ENCODE results near the gene LRP1B.

LRP1B gene

DNA sequence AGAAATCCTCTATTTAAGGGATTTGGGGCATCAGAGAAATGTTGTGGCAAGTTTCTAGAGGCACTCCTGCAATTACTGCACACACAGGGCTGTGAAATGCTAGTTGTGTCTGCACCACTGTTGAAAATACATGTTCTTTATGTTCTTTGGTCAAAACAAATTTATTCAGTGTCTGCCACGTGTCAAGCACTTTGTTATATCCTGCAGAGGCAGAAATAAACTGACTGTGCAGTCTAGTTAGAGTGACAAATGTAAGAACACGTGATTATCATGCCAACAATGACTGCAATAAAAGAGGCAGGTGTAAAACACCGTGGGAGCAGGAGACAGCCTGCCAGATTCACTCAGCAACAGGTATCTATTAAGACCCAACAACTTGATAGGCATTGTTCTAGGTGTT is 423.3 kb downstream of the LRP1B start:
- H3K27ac ChIP-seq (ENCODE audit: low read length) = no peak overlapping the region
- no peaks in the 10 kb centered on the region for H3K36me3 ChIP-seq (ENCODE audit: control insufficient read depth in 1 of 2, insufficient read depth in 2 of 2, low read length in 2 of 2)
- H3K4me1 ChIP-seq (ENCODE audit: control insufficient read depth in 1 of 2, insufficient read depth in 2 of 2, low read length in 2 of 2) = peaks cover 0 to 2% of the 10 kb centered on the region in 2 donors
- no peak overlapping the region for H3K4me3 ChIP-seq (ENCODE audit: low read depth in 1 of 2, low read length in 2 of 2)
- H3K9me3 ChIP-seq (ENCODE audit: control insufficient read depth in 1 of 2, low read length in 2 of 2) = no peaks in the 10 kb centered on the region
- no peaks in the 10 kb centered on the region for H3K27me3 ChIP-seq (ENCODE audit: low read depth, low read length)

DNA sequence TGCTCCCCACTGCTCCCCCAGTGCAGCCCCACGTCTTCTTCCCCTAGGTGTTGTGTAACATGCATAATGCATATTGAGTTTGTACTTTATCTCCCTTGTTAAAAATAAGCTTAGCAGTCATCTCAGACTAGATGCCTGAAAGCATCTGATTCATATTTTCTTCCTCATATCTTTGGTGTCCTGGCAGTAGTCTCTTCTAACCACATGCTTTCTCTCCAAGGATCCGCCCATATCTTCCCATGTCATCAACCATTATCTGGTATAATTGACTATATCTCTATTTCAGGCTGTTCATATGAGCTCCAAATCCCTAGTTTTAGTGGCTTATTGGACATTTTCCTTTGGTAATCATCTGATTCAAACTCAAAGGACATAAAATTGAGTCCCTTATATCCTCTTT is 426.3 kb downstream of the LRP1B start:
- Histone ChIP-seq H3K9me3 (ENCODE audit: control insufficient read depth in 1 of 2, low read length in 2 of 2) (no peaks in the 10 kb centered on the region), H3K4me3 (ENCODE audit: low read depth in 1 of 2, low read length in 2 of 2) (no peak overlapping the region), H3K4me1 (ENCODE audit: control insufficient read depth in 1 of 2, insufficient read depth in 2 of 2, low read length in 2 of 2) (peaks cover 0 to 9% of the 10 kb centered on the region in 2 donors), H3K27me3 (ENCODE audit: low read depth, low read length) (no peaks in the 10 kb centered on the region), H3K27ac (ENCODE audit: low read length) (no peak overlapping the region), H3K36me3 (ENCODE audit: control insufficient read depth in 1 of 2, insufficient read depth in 2 of 2, low read length in 2 of 2) (no peaks in the 10 kb centered on the region)

DNA sequence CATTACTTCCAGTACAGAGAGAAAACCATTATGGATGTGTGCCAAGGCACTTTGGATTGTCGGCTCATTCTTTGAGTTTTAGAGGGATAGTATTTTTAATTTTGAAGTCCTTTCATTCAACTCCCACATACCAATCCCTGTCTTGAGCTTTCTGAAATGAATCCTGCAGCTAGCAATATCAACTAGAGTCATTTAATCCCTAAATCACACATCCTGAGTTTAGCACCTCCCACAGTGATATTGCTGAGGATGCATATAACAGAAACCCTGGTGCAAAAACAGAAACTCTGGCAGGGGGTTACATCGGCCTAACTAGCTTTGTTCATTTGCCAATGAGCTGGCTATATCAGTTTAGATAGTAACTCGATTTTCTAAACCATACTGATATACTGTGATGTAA is 427.3 kb downstream of the LRP1B start:
- no peaks in the 10 kb centered on the region for H3K27me3 ChIP-seq (ENCODE audit: low read depth, low read length)
- no peaks in the 10 kb centered on the region for H3K36me3 ChIP-seq (ENCODE audit: control insufficient read depth in 1 of 2, insufficient read depth in 2 of 2, low read length in 2 of 2)
- no peaks in the 10 kb centered on the region for H3K9me3 ChIP-seq (ENCODE audit: control insufficient read depth in 1 of 2, low read length in 2 of 2)
- no peak overlapping the region for H3K27ac ChIP-seq (ENCODE audit: low read length)
- peaks cover 0 to 9% of the 10 kb centered on the region in 2 donors for H3K4me1 ChIP-seq (ENCODE audit: control insufficient read depth in 1 of 2, insufficient read depth in 2 of 2, low read length in 2 of 2)
- no peak overlapping the region for H3K4me3 ChIP-seq (ENCODE audit: low read depth in 1 of 2, low read length in 2 of 2)

DNA sequence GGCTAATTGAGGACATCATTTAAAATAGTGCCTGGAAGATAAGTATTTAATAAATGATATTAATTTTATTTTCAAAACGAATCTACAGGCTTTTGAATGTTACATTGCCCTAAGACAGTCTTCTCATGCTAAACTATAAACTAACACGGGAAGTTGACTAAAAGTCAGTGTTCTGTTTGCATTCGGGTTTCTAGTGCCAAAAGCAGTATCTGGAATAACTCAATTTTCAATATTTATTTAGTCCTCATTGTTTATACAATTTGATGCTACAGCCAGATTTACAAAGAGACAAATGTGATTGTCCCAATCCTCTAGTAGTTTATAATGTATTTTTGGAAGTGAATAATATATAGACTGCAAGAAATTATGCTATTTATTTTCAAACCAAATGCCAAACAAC is 429.2 kb downstream of the LRP1B start:
- H3K27ac ChIP-seq (ENCODE audit: low read length) = no peak overlapping the region
- no peak overlapping the region for H3K4me3 ChIP-seq (ENCODE audit: low read depth in 1 of 2, low read length in 2 of 2)
- no peaks in the 10 kb centered on the region for H3K36me3 ChIP-seq (ENCODE audit: control insufficient read depth in 1 of 2, insufficient read depth in 2 of 2, low read length in 2 of 2)
- no peaks in the 10 kb centered on the region for H3K27me3 ChIP-seq (ENCODE audit: low read depth, low read length)
- peaks cover 0 to 9% of the 10 kb centered on the region in 2 donors for H3K4me1 ChIP-seq (ENCODE audit: control insufficient read depth in 1 of 2, insufficient read depth in 2 of 2, low read length in 2 of 2)
- H3K9me3 ChIP-seq (ENCODE audit: control insufficient read depth in 1 of 2, low read length in 2 of 2) = no peaks in the 10 kb centered on the region

DNA sequence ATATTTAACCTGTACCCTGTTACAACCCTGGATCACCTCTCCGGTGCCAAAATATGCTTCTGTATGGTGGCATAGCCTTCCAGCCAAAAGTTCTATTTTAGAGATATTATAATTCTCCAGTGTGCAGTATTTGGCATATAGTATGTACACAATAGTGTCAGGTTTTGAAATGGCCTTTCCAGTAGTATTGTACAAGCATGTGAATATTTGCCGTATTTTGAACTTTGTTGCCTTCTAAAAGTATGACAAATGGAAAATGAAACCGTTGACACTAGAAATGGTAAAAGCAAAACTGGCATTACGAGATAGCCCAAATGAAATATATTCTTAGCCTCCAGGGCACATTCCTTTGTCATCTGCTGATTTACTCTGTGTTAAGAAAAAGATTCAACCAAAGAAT is 431.2 kb downstream of the LRP1B start:
- no peaks in the 10 kb centered on the region for H3K9me3 ChIP-seq (ENCODE audit: control insufficient read depth in 1 of 2, low read length in 2 of 2)

DNA sequence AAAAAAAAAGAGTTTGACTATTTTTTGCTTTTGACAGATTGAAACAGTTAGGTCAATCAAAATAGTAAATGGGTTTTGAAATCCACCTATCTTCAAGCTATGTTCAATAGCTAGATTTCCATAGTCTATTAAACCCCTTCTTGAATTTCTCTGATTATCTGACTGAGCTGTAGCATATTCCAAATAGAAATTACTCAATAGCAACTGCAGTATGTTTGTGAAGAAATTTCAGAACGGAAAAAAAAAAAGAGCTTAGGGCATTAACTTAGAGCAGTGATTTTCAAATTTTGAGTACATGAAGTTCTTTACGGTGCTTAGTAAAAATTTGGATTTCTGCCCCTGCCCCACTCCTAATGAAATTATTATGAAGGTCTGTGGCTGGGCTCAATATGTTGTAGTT is 432.3 kb downstream of the LRP1B start:
- no peaks in the 10 kb centered on the region for H3K36me3 ChIP-seq (ENCODE audit: control insufficient read depth in 1 of 2, insufficient read depth in 2 of 2, low read length in 2 of 2)

More for the DNA sequence above, 431.2 kb downstream of the LRP1B start:
- Histone ChIP-seq H3K4me3 (ENCODE audit: low read depth in 1 of 2, low read length in 2 of 2) (no peak overlapping the region), H3K27me3 (ENCODE audit: low read depth, low read length) (no peaks in the 10 kb centered on the region), H3K36me3 (ENCODE audit: control insufficient read depth in 1 of 2, insufficient read depth in 2 of 2, low read length in 2 of 2) (no peaks in the 10 kb centered on the region), H3K4me1 (ENCODE audit: control insufficient read depth in 1 of 2, insufficient read depth in 2 of 2, low read length in 2 of 2) (peaks cover 0 to 9% of the 10 kb centered on the region in 2 donors), H3K27ac (ENCODE audit: low read length) (no peak overlapping the region)

DNA sequence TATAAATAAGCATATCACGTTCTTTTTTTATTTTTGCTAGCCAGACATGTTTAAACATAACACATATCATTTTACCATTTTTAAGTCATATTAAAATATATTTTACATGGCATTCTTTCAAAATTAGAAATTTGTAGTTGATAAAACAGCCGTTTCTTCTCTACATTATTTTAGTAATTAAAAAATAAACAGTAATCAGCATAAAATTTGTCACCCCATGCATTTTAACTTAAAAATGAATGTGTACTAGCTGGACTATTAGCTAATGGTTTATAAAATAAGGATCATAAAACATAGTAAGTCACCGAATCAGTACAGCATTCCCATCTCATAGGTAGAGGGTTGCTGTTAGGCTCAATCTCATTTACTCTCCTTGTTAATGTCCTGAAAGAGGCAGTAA is 433.8 kb downstream of the LRP1B start:
- H3K27me3 ChIP-seq (ENCODE audit: low read depth, low read length) = no peaks in the 10 kb centered on the region
- H3K4me1 ChIP-seq (ENCODE audit: control insufficient read depth in 1 of 2, insufficient read depth in 2 of 2, low read length in 2 of 2) = peaks cover 0 to 3% of the 10 kb centered on the region in 2 donors
- no peaks in the 10 kb centered on the region for H3K9me3 ChIP-seq (ENCODE audit: control insufficient read depth in 1 of 2, low read length in 2 of 2)
- no peaks in the 10 kb centered on the region for H3K36me3 ChIP-seq (ENCODE audit: control insufficient read depth in 1 of 2, insufficient read depth in 2 of 2, low read length in 2 of 2)
- H3K27ac ChIP-seq (ENCODE audit: low read length) = no peak overlapping the region
- H3K4me3 ChIP-seq (ENCODE audit: low read depth in 1 of 2, low read length in 2 of 2) = no peak overlapping the region

More for the DNA sequence above, 432.3 kb downstream of the LRP1B start:
- no peak overlapping the region for H3K27ac ChIP-seq (ENCODE audit: low read length)
- peaks cover 0 to 9% of the 10 kb centered on the region in 2 donors for H3K4me1 ChIP-seq (ENCODE audit: control insufficient read depth in 1 of 2, insufficient read depth in 2 of 2, low read length in 2 of 2)
- no peaks in the 10 kb centered on the region for H3K9me3 ChIP-seq (ENCODE audit: control insufficient read depth in 1 of 2, low read length in 2 of 2)
- H3K27me3 ChIP-seq (ENCODE audit: low read depth, low read length) = no peaks in the 10 kb centered on the region
- H3K4me3 ChIP-seq (ENCODE audit: low read depth in 1 of 2, low read length in 2 of 2) = no peak overlapping the region

DNA sequence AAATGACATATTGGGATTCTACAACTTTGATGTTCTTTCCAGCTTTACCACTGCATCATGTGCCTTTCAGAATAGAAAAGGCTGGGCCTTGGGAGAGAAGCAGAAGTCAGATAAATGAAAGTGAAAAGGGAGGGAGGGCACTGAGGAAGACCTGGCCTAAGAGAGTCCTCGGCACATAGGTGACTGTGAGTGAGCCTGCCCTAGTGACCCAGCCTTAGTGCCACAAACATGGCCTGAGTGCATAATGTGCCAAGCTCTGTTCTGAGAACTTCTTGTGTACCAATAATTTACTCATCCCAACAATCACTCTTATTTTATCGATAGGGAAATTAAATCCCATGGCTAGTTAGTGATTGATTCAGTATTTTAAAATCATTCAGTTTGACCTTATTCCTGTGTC is 436.6 kb downstream of the LRP1B start:
- Histone ChIP-seq H3K36me3 (ENCODE audit: control insufficient read depth in 1 of 2, insufficient read depth in 2 of 2, low read length in 2 of 2) (no peaks in the 10 kb centered on the region), H3K4me3 (ENCODE audit: low read depth in 1 of 2, low read length in 2 of 2) (no peak overlapping the region), H3K4me1 (ENCODE audit: control insufficient read depth in 1 of 2, insufficient read depth in 2 of 2, low read length in 2 of 2) (no peaks in the 10 kb centered on the region), H3K9me3 (ENCODE audit: control insufficient read depth in 1 of 2, low read length in 2 of 2) (no peaks in the 10 kb centered on the region), H3K27ac (ENCODE audit: low read length) (no peak overlapping the region), H3K27me3 (ENCODE audit: low read depth, low read length) (no peaks in the 10 kb centered on the region)

DNA sequence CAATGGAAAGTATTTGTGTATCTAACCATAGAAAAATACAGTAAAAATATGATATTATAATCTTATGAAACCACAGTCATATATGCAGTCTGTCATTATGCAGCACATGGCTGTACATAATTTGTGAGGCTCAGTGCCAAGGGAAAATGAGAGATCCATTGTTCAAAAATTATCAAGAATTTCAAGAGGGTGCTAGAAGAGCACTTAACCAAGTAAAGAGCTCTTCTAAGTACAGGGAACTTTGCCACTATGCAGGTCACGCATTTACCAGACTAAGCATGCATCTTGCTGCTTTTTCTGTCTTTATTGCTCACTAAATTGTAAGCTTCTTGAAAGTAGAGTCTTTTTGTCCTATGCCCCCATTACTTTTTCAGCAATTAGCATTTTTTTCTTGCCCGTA is 438.0 kb downstream of the LRP1B start:
- Histone ChIP-seq H3K27me3 (ENCODE audit: low read depth, low read length) (no peaks in the 10 kb centered on the region), H3K36me3 (ENCODE audit: control insufficient read depth in 1 of 2, insufficient read depth in 2 of 2, low read length in 2 of 2) (no peaks in the 10 kb centered on the region), H3K4me1 (ENCODE audit: control insufficient read depth in 1 of 2, insufficient read depth in 2 of 2, low read length in 2 of 2) (no peaks in the 10 kb centered on the region), H3K4me3 (ENCODE audit: low read depth in 1 of 2, low read length in 2 of 2) (no peak overlapping the region), H3K9me3 (ENCODE audit: control insufficient read depth in 1 of 2, low read length in 2 of 2) (no peaks in the 10 kb centered on the region), H3K27ac (ENCODE audit: low read length) (no peak overlapping the region)

DNA sequence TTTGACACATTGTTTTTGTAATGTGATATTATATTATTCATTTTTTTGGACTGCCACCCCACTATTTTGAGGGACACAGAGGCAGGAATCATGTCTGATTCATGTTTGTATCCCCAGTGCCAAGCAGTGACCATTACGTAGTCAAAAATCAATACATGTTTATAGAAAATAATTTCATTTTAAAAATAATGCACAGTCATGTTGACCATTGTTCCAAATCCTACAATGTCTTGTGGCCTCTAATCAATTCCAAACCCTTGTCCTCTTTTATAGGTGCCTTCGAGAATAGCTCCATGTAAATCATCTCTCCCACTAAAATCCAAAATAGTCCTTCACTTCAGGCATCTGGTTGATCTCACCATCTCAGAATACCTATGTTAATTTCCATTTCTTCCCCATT is 454.7 kb downstream of the LRP1B start:
- Histone ChIP-seq H3K27ac (ENCODE audit: low read length) (no peak overlapping the region), H3K36me3 (ENCODE audit: control insufficient read depth in 1 of 2, insufficient read depth in 2 of 2, low read length in 2 of 2) (no peaks in the 10 kb centered on the region), H3K4me3 (ENCODE audit: low read depth in 1 of 2, low read length in 2 of 2) (no peak overlapping the region), H3K4me1 (ENCODE audit: control insufficient read depth in 1 of 2, insufficient read depth in 2 of 2, low read length in 2 of 2) (no peaks in the 10 kb centered on the region), H3K27me3 (ENCODE audit: low read depth, low read length) (no peaks in the 10 kb centered on the region), H3K9me3 (ENCODE audit: control insufficient read depth in 1 of 2, low read length in 2 of 2) (no peaks in the 10 kb centered on the region)

DNA sequence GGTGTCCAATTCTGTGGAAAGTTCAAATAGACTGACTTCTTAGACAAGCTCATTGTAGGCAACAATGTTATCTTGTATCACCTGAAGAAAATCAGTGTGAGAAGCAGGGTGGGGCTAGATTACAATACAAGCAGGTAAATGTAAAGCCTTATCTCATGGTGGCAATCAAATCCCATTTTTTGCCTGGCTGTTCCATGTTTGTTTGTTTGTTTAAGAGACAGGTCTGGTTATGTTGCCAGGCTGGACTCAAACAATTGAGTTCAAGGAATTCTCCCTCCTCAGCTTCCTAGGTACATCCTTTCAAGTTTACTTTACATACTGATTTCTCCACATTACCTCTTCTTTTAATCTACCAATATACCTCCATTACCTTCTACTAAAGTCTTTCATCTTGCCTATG is 464.6 kb downstream of the LRP1B start:
- no peaks in the 10 kb centered on the region for H3K36me3 ChIP-seq (ENCODE audit: control insufficient read depth in 1 of 2, insufficient read depth in 2 of 2, low read length in 2 of 2)
- H3K27ac ChIP-seq (ENCODE audit: low read length) = no peak overlapping the region
- H3K4me3 ChIP-seq (ENCODE audit: low read depth in 1 of 2, low read length in 2 of 2) = no peak overlapping the region
- H3K9me3 ChIP-seq (ENCODE audit: control insufficient read depth in 1 of 2, low read length in 2 of 2) = peaks cover 0 to 6% of the 10 kb centered on the region in 2 donors
- no peaks in the 10 kb centered on the region for H3K4me1 ChIP-seq (ENCODE audit: control insufficient read depth in 1 of 2, insufficient read depth in 2 of 2, low read length in 2 of 2)
- H3K27me3 ChIP-seq (ENCODE audit: low read depth, low read length) = no peaks in the 10 kb centered on the region

DNA sequence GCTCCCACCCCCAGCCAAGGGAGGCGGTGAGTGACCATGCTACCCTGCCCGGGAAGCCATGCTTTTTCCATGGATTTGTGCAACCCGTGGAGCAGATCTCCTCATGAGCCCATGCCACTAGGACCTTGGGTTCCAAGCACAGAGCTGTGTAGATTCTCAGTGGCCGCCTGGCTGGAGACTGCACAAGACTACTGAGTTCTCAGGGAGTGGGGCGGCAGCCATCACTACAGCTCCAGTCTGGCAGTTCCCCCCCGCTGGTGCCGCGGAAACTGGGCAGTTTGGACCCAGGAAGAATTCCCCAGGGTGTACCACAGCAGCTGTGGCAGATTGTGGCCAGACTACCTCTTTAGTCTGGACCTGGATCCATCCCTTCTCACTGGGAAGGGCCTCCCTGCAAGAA is 470.6 kb downstream of the LRP1B start:
- no peak overlapping the region for H3K27ac ChIP-seq (ENCODE audit: low read length)
- H3K4me3 ChIP-seq (ENCODE audit: low read depth in 1 of 2, low read length in 2 of 2) = no peak overlapping the region
- H3K4me1 ChIP-seq (ENCODE audit: control insufficient read depth in 1 of 2, insufficient read depth in 2 of 2, low read length in 2 of 2) = no peaks in the 10 kb centered on the region
- no peaks in the 10 kb centered on the region for H3K36me3 ChIP-seq (ENCODE audit: control insufficient read depth in 1 of 2, insufficient read depth in 2 of 2, low read length in 2 of 2)
- H3K27me3 ChIP-seq (ENCODE audit: low read depth, low read length) = no peaks in the 10 kb centered on the region
- H3K9me3 ChIP-seq (ENCODE audit: control insufficient read depth in 1 of 2, low read length in 2 of 2) = peaks cover 0 to 6% of the 10 kb centered on the region in 2 donors

Data from muscle layer of duodenum (tissue), 2 donors.